SKM-1 treated with dmso at 0.1 percent for 144 hours (cell line): ENCODE data around the gene BCOR.

Experiments
- DNase-seq: peaks from one replicate; lab custom pipeline; 2025; ENCODE audit not compliant: unreplicated experiment; lab: John Stamatoyannopoulos, UW

The BCOR gene

GRCh38 chrX:40035726-40036125 lies 62.0 kb downstream of the BCOR start:
- DNase-seq = no peak

- no peak for DNase-seq
Observed at GRCh38 chrX:40031911-40032310, 65.8 kb downstream of the BCOR start.

GRCh38 chrX:40030205-40030604 lies 67.6 kb downstream of the BCOR start:
- DNase-seq = no peak

- no peak for DNase-seq
Observed at GRCh38 chrX:40022421-40022820, 75.3 kb downstream of the BCOR start.

GRCh38 chrX:40021647-40022046 lies 76.1 kb downstream of the BCOR start:
- DNase-seq = no peak

- DNase-seq = no peak
Observed at GRCh38 chrX:40019541-40019940, 78.2 kb downstream of the BCOR start.

GRCh38 chrX:40018041-40018440 lies 79.7 kb downstream of the BCOR start:
- DNase-seq = no peak

- no peak for DNase-seq
Observed at GRCh38 chrX:40016749-40017148, 81.0 kb downstream of the BCOR start.

- no peak for DNase-seq
Observed at GRCh38 chrX:40015693-40016092, 82.1 kb downstream of the BCOR start.

GRCh38 chrX:40013266-40014195 lies 84.2 kb downstream of the BCOR start:
- DNase-seq = peak; percentile 49

GRCh38 chrX:40012868-40013265 lies 84.9 kb downstream of the BCOR start:
- DNase-seq = peak; percentile 22

GRCh38 chrX:40012039-40012867 lies 85.5 kb downstream of the BCOR start:
- no peak for DNase-seq

GRCh38 chrX:40011322-40012038 lies 86.3 kb downstream of the BCOR start:
- DNase-seq = no peak

GRCh38 chrX:40010550-40011321 lies 87.0 kb downstream of the BCOR start:
- DNase-seq = peak; percentile 8

GRCh38 chrX:40009890-40010289 lies 87.9 kb downstream of the BCOR start:
- DNase-seq = no peak

- no peak for DNase-seq
Observed at GRCh38 chrX:40009462-40009851, 88.3 kb downstream of the BCOR start.

- no peak for DNase-seq
Observed at GRCh38 chrX:40008791-40009461, 88.8 kb downstream of the BCOR start.

- DNase-seq = no peak
Observed at GRCh38 chrX:40007756-40008705, 89.7 kb downstream of the BCOR start.
